Astrocyte (in vitro differentiated cells and primary cell): Measurements from ENCODE around the gene HAL. TPM values are rescaled to one million over a fixed set of nuclear protein-coding genes. Genes with fewer than 3 reads are reported as not detected.

Experiments used
- DNase-seq: peaks from one replicate; pipeline ENCODE4 v3.0.0-alpha.2; 2010; ENCODE audit warnings: low read depth
- FAIRE-seq: peaks from 2 replicates; lab custom pipeline; 2011; peaks lifted over from hg19 to GRCh38; lab: Jason Lieb, UNC
- H2AFZ ChIP-seq: 2 replicates; pipeline ENCODE4 v1.6.0; 2012; ENCODE audit warnings: low read depth, low read length, inconsistent platforms
- H3K27ac ChIP-seq: 2 replicates; pipeline ENCODE4 v1.5.1; 2011; ENCODE audit warnings: low read depth, low read length, inconsistent platforms
- H3K27me3 ChIP-seq: 2 replicates; pipeline ENCODE4 v1.6.0; 2011; ENCODE audit warnings: low read length, inconsistent platforms; ENCODE audit not compliant: insufficient read depth
- H3K36me3 ChIP-seq: 2 replicates; pipeline ENCODE4 v1.5.1; 2011; ENCODE audit warnings: low read length, inconsistent platforms; ENCODE audit not compliant: insufficient read depth
- H3K4me1 ChIP-seq: 2 replicates; pipeline ENCODE4 v1.5.1; 2011; ENCODE audit warnings: low read length, inconsistent platforms; ENCODE audit not compliant: insufficient read depth
- H3K4me2 ChIP-seq: 2 replicates; pipeline ENCODE4 v1.6.0; 2012; ENCODE audit warnings: low read length, inconsistent platforms
- H3K4me3 ChIP-seq: 2 replicates; pipeline ENCODE4 v1.5.1; 2011; ENCODE audit warnings: low read depth, mild to moderate bottlenecking, low read length, inconsistent platforms; ENCODE audit not compliant: insufficient read depth
- H3K79me2 ChIP-seq: 2 replicates; pipeline ENCODE4 v1.6.0; 2012; ENCODE audit warnings: mild to moderate bottlenecking, low read length, inconsistent platforms; ENCODE audit not compliant: insufficient read depth
- H3K9ac ChIP-seq: 2 replicates; pipeline ENCODE4 v1.6.0; 2012; ENCODE audit warnings: mild to moderate bottlenecking, low read length, inconsistent platforms
- H3K9me3 ChIP-seq: 2 replicates; pipeline ENCODE4 v1.5.1; 2012; ENCODE audit warnings: low read depth, mild to moderate bottlenecking, low read length, inconsistent platforms; ENCODE audit not compliant: insufficient read depth
- H4K20me1 ChIP-seq: 2 replicates; pipeline ENCODE4 v1.6.0; 2012; ENCODE audit warnings: low read length, inconsistent platforms; ENCODE audit not compliant: insufficient read depth
- H3K27ac Mint-ChIP-seq: one replicate; pipeline ENCODE4 v1.8.0; 2021; ENCODE audit warnings: mild to moderate bottlenecking, mixed read lengths; ENCODE audit not compliant: unreplicated experiment
- H3K27me3 Mint-ChIP-seq: one replicate; pipeline ENCODE4 v1.8.0; 2021; ENCODE audit warnings: low read depth, mixed read lengths; ENCODE audit not compliant: unreplicated experiment
- H3K36me3 Mint-ChIP-seq: one replicate; pipeline ENCODE4 v1.8.0; 2021; ENCODE audit warnings: low read depth, mixed read lengths; ENCODE audit not compliant: unreplicated experiment
- H3K4me1 Mint-ChIP-seq: one replicate; pipeline ENCODE4 v1.8.0; 2021; ENCODE audit warnings: low read depth, mixed read lengths; ENCODE audit not compliant: unreplicated experiment
- H3K4me3 Mint-ChIP-seq: one replicate; pipeline ENCODE4 v1.8.0; 2021; ENCODE audit warnings: mild to moderate bottlenecking, moderate library complexity, mixed read lengths; ENCODE audit not compliant: unreplicated experiment
- H3K9me3 Mint-ChIP-seq: one replicate; pipeline ENCODE4 v1.8.0; 2021; ENCODE audit warnings: mild to moderate bottlenecking, mixed read lengths; ENCODE audit not compliant: unreplicated experiment
- EZH2 ChIP-seq: IDR thresholded peaks from 2 replicates; pipeline ENCODE4 v1.6.1; 2012; ENCODE audit warnings: mild to moderate bottlenecking, low read length, inconsistent platforms; ENCODE audit not compliant: insufficient read depth
- total RNA-seq: library from RNA; stranded (reverse); gene quantifications from 2 replicates; pipeline ENCODE4 v1.2.1, GENCODE V29; 2021
- TF ChIP-seq, protein P1 (sequence below): IDR thresholded peaks from 2 replicates; pipeline ENCODE4 v1.5.1; 2011; ENCODE audit warnings: low read depth, mild to moderate bottlenecking, inconsistent platforms, low read length, moderate library complexity; ENCODE audit not compliant: insufficient read depth

Gene HAL
- total RNA-seq, 1 donor from 2014 or later = 0.20 TPM

DNA sequence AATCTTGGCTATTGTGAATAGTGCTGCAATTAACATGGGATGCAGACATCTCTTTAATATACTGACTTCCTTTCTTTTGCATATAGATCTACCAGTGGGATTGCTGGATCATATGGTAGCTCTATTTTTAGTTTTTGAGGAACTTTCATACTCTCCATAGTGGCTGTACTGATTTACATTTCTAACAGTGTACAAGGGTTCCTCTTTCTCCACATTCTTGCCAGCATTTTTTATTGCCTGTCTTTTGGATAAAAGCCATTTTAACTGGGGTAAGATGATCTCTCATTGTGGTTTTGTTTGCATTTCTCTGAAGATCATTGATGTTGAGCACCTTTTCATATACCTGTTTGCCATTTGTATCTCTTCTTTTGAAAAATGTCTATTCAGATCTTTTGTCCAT lies 44.6 kb downstream of the HAL start:
- peaks cover 14% of the 10 kb centered on the region for H3K27me3 ChIP-seq
- no peaks in the 10 kb centered on the region for H4K20me1 ChIP-seq
- H3K4me2 ChIP-seq = no peak overlapping the region
- H3K9me3 ChIP-seq = no peaks in the 10 kb centered on the region
- Mint-ChIP-seq H3K9me3 (no peaks in the 10 kb centered on the region), H3K4me3 (no peak overlapping the region), H3K4me1 (no peaks in the 10 kb centered on the region), H3K27ac (no peak overlapping the region), H3K27me3 (peaks cover 4% of the 10 kb centered on the region), H3K36me3 (no peaks in the 10 kb centered on the region)
- TF ChIP-seq, protein P1, sequence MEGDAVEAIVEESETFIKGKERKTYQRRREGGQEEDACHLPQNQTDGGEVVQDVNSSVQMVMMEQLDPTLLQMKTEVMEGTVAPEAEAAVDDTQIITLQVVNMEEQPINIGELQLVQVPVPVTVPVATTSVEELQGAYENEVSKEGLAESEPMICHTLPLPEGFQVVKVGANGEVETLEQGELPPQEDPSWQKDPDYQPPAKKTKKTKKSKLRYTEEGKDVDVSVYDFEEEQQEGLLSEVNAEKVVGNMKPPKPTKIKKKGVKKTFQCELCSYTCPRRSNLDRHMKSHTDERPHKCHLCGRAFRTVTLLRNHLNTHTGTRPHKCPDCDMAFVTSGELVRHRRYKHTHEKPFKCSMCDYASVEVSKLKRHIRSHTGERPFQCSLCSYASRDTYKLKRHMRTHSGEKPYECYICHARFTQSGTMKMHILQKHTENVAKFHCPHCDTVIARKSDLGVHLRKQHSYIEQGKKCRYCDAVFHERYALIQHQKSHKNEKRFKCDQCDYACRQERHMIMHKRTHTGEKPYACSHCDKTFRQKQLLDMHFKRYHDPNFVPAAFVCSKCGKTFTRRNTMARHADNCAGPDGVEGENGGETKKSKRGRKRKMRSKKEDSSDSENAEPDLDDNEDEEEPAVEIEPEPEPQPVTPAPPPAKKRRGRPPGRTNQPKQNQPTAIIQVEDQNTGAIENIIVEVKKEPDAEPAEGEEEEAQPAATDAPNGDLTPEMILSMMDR = no peak
- TF ChIP-seq EZH2 = no peak
- no peaks in the 10 kb centered on the region for H3K4me1 ChIP-seq
- H2AFZ ChIP-seq = no peak overlapping the region
- H3K36me3 ChIP-seq = no peaks in the 10 kb centered on the region
- no peak overlapping the region for H3K27ac ChIP-seq
- no peak for DNase-seq
- H3K4me3 ChIP-seq = no peak overlapping the region
- no peaks in the 10 kb centered on the region for H3K79me2 ChIP-seq
- no peak for FAIRE-seq
- H3K9ac ChIP-seq = no peak overlapping the region

DNA sequence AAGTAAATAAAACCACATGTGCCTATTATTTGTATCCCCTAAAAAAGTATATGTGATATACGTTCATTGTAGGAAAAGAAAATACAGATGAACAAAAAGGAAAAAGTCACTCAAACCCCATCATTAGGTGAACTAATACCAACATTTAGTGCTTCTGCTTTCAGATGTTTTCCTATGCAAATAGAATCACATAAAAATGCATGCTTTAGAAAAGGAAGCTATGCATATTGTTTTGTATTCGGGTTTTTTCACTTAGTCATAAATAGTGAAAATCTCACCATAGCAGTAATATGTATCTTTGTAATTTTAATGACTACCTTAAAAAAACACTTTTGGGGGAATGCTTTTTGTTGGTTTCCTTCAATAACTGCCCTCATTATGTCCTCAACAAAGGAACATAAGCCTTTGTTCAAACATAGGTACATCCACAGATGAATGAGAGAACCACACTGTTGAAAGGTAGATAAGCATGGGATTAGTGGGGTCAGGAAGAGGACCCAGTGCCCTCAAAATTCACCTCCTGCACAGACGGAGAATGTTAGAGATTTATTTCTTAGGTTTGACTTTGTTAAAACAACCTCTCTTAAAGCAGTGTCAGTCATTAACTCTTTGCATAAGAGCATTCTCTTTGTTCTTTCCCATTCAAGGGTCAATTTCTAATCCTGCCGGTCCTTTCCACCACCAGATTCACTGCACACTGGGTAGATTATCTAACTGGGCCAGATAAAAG lies 46.5 kb downstream of the HAL start:
- peaks cover 10% of the 10 kb centered on the region for H3K27me3 Mint-ChIP-seq
- H3K4me3 Mint-ChIP-seq = no peak overlapping the region
- no peaks in the 10 kb centered on the region for H3K9me3 Mint-ChIP-seq
- H3K27ac ChIP-seq = no peak overlapping the region
- H3K4me1 Mint-ChIP-seq = no peaks in the 10 kb centered on the region
- FAIRE-seq (no peak), DNase-seq (no peak)
- H3K27me3 ChIP-seq = peaks cover 16% of the 10 kb centered on the region
- H3K4me1 ChIP-seq = no peaks in the 10 kb centered on the region
- no peak for TF ChIP-seq EZH2
- TF ChIP-seq, protein P1 = no peak
- H4K20me1 ChIP-seq = no peaks in the 10 kb centered on the region
- no peak overlapping the region for H3K4me3 ChIP-seq
- no peak overlapping the region for H2AFZ ChIP-seq
- no peak overlapping the region for H3K9ac ChIP-seq
- H3K9me3 ChIP-seq = no peaks in the 10 kb centered on the region
- no peak overlapping the region for H3K4me2 ChIP-seq
- H3K36me3 Mint-ChIP-seq = no peaks in the 10 kb centered on the region
- no peak overlapping the region for H3K27ac Mint-ChIP-seq
- H3K36me3 ChIP-seq = no peaks in the 10 kb centered on the region
- H3K79me2 ChIP-seq = no peaks in the 10 kb centered on the region

DNA sequence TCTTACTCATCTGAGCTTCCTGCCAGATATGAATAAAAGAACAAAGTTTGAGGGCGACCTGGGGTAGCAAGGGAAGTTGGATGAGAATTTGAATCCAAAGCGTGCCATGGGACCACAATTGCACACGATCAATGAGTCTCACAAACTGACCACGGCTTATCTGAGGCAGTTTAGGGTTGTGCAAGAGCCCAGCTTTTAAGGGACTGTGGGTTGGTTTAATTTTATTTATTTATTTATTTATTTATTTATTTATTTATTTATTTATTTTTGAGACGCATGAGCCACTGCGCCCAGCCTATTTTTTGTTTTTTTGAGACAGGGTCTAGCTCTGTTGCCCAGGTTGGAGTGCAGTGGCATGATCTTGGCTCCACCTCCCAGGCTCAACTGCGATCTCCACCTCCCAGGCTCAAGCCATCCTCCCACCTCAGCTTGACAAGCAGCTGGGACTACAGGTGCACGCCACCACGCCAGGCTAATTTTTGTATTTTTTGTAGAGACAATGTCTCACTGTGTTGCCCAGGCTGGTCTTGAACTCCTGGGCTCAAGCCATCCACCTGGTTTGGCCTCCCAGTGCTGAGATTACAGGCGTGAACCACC lies 51.9 kb downstream of the HAL start:
- Histone ChIP-seq H2AFZ (no peak overlapping the region), H3K9me3 (no peaks in the 10 kb centered on the region), H3K4me3 (no peak overlapping the region), H4K20me1 (no peaks in the 10 kb centered on the region), H3K4me1 (peaks cover 3% of the 10 kb centered on the region), H3K27ac (no peak overlapping the region), H3K79me2 (no peaks in the 10 kb centered on the region), H3K27me3 (peaks cover 5% of the 10 kb centered on the region), H3K9ac (no peak overlapping the region), H3K36me3 (no peaks in the 10 kb centered on the region), H3K4me2 (no peak overlapping the region)
- no peak overlapping the region for H3K27ac Mint-ChIP-seq
- H3K36me3 Mint-ChIP-seq = no peaks in the 10 kb centered on the region
- TF ChIP-seq, protein P1 = no peak
- no peak for TF ChIP-seq EZH2
- H3K27me3 Mint-ChIP-seq = peaks cover 11% of the 10 kb centered on the region
- DNase-seq (no peak), FAIRE-seq (no peak)
- H3K4me3 Mint-ChIP-seq = peak overlapping the region; percentile 80
- H3K4me1 Mint-ChIP-seq = no peaks in the 10 kb centered on the region
- no peaks in the 10 kb centered on the region for H3K9me3 Mint-ChIP-seq
